SK-N-SH treated with all-trans-retinoic acid at 6 μM for 48 hours (cell line): ENCODE measurements around the gene KLHL26.

Source experiments
- ARNTL ChIP-seq: fragments of 450-650 bp; formaldehyde crosslinking; IDR thresholded peaks from 2 replicates; pipeline ENCODE4 v1.5.0; 2020; ENCODE audit warnings: low read depth, mild to moderate bottlenecking, moderate library complexity, borderline replicate concordance
- GLIS3 ChIP-seq: fragments of 250-450 bp; sonication (Bioruptor Pico); IDR thresholded peaks from 2 replicates; pipeline ENCODE4 v1.5.0; 2020; ENCODE audit warnings: mild to moderate bottlenecking, moderate library complexity
- ZNF70 ChIP-seq: fragments of 450-650 bp; formaldehyde crosslinking; IDR thresholded peaks from 2 replicates; pipeline ENCODE4 v1.5.0; 2020; ENCODE audit warnings: mild to moderate bottlenecking, moderate library complexity
- TF ChIP-seq, protein P1 (sequence below): fragments of 250-450 bp; sonication (Bioruptor Pico); IDR thresholded peaks from 2 replicates; pipeline ENCODE4 v1.8.0; 2020; ENCODE audit warnings: mild to moderate bottlenecking, moderate library complexity, borderline replicate concordance

DNA sequence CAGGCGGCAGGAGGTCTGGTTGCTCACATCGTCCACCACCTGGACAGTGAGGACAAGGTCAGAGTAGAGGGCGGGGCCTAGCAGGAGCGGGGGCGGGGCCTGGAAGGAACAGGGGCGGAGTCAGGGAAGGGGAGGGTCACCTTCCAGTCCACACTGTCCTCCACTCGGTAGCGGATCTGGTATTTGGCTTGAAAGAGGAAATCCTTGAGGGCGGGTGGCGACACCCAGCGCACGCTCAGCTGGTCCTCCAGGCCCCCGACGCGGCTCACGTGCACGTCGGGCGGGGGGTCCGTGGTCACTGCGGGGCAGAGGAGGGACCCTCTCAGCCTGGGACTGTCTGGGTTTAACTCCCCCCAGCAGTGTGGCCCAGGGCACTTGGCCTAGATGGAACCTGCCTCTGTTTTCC lies 40.1 kb upstream of the KLHL26 start:
- TF ChIP-seq, protein P1, sequence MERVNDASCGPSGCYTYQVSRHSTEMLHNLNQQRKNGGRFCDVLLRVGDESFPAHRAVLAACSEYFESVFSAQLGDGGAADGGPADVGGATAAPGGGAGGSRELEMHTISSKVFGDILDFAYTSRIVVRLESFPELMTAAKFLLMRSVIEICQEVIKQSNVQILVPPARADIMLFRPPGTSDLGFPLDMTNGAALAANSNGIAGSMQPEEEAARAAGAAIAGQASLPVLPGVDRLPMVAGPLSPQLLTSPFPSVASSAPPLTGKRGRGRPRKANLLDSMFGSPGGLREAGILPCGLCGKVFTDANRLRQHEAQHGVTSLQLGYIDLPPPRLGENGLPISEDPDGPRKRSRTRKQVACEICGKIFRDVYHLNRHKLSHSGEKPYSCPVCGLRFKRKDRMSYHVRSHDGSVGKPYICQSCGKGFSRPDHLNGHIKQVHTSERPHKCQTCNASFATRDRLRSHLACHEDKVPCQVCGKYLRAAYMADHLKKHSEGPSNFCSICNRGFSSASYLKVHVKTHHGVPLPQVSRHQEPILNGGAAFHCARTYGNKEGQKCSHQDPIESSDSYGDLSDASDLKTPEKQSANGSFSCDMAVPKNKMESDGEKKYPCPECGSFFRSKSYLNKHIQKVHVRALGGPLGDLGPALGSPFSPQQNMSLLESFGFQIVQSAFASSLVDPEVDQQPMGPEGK (CRISPR knock-in tag), result no peak
- no peak for TF ChIP-seq ZNF70 (CRISPR knock-in tag)
- no peak for TF ChIP-seq GLIS3
- no peak for TF ChIP-seq ARNTL
